GM21390 (cell line): ENCODE results near the gene A2ML1.
"Not testable (repeated sequence)": the region's sequence is repeated elsewhere in the genome, so short reads cannot be mapped to it uniquely, and the experiment has no call there.

Experiments
- ATAC-seq: cut with Tn5 transposase; IDR thresholded peaks from one replicate; pipeline ENCODE4 v1.9.1; 2021; ENCODE audit not compliant: unreplicated experiment

The A2ML1 gene

DNA sequence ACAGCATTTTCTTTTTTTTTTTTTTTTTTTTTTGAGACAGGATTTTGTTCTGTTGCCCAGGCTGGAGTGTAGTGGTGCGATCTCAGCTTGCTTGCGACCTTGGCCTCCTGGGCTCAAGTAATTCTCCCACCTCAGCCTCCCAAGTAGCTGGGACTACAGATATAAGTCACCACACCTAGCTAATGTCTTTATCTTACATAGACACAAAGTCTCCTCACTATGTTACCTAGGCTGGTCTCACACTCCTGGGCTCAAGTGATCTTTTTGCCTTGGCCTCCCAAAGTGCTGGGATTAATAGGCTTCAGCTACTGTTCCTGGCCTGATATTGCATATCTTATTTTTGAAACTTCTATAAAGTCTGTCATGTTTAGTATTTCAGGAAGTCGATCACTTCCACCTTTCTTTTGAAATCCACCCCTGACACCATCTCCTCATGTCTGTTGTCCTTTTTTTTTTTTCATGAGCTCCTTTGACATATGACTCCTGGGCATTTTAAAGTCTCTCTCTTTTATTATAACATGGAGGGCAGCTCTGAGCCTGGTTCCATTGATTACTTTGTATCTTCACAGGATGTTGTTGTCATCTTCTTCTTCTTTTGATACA, 5.9 kb upstream of the A2ML1 start:
- ATAC-seq: no peak

DNA sequence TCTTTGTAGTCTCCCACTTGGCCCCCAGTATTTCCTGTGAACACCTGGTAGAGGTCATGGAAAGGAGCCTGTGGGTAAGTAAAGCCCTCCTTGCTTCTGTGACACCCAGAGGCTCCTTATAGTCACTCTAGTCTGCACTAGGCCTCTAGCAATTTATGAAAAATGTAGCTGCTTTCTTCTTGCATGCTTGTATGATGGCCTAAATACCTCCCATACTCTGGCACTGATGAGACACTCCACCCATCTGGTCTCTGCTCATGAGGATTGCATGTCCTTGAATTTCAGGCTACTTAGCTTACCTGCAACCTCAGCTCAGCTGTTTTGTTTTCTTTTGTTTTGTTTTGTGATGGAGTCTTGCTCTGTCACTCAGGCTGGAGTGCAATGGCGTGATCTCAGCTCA, 4.6 kb upstream of the A2ML1 start:
- ATAC-seq: no peak

DNA sequence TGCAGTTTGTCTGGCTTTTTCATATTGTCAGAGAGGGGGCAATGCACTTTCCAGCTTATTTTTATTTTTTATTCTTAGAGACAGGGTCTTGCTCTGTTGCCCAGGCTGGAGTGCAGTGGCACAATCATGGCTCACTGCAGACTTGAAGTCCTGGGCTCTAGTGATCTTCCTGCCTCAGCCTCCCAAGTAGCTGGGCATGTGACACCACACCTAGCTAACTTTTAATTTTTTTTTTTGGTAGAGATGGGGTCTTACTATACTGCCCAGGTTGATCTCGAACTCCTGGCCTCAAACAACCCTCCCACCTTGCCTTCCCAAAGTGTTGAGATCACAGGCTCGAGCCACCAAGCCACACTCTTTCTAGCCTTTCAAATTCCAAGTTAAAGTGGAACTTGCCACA, 3.9 kb upstream of the A2ML1 start:
- no peak for ATAC-seq

DNA sequence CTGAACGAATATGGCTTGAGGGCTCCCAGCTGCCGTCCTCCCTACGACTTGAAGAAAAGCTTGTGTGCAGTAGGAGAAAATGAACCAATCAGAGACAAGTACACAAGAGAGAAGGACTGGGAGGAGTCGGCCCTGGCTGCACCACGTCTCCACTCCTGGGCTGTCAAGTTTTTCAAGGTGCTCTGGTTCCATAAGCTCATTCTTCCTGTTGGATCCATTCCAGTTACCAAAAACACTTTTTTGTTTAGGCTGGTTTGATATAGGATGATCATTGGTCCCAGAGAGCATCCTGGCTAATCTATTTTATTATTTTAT, 2.8 kb upstream of the A2ML1 start:
- ATAC-seq: no peak

DNA sequence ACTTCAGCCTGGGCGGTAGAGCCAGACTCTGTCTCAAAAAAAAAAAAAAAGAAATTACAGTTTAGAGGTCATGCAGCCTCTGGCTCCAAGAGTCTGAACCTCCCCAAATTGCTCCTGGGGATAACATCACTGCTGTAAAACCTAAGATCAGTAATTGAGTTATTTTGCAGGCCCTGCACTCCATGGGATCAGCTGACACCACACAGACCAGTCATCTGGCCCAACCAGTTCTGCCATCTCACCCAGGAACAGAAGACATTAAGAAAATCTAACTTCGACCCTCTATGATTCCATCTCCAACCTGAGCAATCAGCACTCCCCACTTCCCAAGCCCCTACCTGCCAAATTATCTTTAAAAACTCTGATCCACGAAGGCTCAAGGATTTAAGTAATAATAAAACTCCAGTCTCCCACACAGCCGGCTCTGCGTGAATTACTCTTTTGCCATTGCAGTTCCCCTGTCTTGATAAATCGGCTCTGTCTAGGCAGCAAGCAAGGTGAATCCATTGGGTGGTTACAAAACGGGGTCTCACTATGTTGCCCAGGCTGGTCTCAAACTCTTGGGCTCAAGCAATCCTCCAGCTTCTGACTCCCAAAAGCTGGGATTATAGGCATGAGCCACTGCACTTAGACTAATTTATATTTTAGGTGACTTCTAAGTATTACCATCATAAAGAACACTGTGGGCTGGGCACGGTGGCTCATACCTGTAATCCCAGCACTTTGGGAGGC, 1.6 kb upstream of the A2ML1 start:
- not testable (repeated sequence) for ATAC-seq

DNA sequence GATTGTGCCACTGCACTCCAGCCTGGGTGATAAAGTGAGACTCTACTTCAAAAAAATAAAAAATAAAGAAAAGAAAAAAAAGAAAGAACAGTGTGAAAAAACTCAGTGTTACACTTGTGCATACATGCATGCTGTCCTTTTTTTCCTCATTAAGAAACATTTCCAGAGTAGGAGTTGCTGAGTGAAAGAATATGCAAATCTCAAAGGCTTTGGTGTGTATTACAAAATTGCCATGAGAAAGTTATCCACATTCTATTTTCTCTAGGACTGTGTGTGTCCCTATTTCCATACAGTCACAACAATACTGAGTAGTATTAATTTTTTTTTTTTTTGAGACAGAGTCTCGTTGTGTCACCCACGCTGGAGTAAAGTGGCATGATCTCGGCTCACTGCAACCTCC, 830 bp upstream of the A2ML1 start:
- ATAC-seq: no peak

DNA sequence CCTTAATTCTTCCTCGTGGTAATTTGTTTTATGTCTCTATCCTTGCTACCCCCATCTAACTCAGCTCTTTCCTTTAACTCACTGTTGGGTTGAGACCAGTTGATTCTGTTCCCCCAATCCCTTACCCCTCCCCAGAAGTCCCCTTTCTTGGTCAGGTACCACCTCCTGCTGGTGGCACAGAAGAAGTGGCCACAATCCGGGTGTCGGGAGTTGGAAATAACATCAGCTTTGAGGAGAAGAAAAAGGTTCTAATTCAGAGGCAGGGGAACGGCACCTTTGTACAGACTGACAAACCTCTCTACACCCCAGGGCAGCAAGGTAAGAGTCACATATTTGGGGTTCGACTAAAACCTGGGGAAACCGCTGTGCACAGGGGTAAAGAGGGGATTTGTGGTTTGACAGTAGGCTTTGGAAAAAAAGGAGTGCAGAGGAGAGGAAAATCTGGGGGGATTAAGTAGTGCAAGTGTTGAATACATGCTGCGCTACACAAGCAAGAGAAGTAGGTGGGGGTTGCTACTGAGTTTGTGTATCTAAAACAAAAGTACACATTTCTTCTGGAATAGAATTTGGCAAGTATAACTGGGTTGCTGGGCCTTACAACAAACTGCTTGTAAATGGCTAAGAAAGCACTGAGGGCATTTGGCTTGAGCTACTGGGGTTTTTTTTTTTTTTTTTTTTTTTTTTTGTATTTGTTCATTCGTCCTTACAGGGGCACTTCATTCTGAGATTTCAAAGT, 1.3 kb downstream of the A2ML1 start:
- ATAC-seq: no peak

DNA sequence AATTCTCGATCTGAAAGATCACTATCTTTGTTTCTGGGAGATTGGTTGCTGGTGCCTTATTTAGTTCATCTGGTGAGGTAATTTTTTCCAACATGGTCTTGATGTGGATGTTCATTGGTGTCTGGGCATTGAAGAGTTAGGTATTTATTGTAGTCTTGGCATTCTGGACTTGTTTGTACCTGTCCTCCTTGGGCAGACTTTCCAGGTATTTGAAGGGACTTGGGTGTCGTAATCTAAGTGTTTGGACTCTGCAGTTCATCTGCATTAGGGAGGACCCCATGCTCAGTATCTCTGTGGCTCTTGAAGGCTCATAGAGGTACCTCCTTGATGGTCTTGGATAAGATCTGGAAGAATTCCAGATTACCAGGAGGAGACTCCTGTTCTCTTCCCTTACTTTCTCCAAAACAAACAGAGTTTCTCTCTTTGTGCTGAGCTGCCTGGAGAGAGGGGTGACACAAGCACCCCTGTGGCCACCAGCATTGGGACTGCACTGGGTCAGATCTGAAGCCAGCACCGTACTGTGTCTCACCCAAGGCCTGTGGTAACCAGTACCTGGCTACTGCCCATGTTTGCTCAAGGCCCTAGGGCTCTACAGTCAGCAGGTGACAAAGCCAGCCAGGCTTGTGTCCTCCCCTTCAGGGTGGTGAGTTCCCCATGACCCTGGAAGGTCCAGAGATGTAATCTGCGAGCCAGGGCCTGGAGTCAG, 5.3 kb downstream of the A2ML1 start:
- ATAC-seq: no peak

DNA sequence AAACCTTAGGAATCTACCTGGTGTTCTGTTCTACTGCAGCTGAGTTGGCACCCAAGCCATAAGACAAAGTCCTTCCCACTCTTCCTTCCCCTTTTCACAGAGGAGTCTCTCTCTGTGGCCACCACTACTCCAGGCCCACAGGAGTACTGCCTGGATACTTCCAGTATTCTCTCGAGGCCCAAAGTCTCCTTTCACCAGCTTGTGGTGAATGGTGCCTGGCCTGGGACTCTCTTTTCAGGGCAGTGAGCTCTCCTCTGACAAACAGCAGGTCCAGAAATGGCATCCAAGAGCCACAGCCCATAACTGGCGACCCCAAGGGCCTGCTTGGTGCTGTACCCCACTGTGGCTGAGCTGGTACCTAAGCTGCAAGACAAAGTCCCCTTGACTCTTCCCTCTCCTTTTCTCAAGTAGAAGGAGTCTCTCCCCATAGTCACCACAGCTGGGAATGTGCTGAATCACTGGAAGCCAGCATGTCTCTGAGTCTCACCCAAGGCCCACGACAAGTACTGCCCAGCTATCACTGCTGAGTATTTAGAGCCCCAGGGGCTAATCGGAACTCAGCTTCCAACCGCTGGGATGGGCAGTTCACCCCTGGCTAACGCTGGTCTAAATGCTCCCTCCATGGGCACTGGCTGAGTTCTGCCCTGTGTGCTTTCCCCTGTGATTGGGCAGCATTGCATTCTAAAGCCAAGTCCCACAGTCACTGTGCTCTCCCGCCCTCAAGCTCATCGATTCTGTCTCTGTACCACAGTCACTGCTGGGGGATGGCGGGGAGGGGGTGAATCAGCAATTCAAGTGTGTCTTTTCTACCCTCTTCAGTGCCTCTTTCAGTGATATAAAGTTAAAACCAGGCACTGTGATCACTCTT, 6.1 kb downstream of the A2ML1 start:
- no peak for ATAC-seq

DNA sequence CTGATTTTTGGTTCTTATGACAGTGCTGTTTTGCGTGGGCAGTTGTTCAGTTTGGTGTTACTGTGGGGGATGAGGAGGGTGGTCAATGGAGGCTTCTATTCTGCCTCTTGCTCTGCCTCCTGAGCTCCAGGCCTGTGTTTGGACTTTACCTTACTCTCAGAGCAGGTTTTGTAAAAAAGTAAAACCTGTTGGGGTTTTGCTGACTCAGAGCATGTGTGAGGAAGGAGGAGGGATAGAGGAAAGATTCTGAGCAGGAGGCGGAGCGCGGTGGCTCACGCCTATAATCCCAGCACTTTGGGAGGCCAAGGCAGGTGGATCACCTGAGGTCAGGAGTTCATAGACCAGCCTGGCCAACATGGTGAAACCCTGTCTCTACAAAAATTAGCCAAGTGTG, 6.7 kb downstream of the A2ML1 start:
- no peak for ATAC-seq

DNA sequence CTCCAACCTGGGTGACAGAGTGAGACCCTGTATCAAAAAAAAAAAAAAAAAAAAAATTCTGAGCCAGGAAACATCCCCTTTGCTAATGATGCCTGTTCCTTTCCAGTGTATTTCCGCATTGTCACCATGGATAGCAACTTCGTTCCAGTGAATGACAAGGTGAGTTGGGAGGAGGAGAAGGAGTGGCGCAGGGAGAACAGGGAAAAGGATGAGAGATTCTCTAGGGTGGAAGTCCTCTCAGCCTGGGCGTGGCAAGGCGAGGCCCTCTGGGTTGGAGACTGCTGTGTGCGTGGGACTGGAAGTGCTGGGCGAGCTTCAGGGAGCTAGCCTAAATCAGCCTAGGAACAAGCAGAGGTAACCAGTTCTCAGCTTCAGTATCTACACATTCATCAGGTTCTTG, 7.2 kb downstream of the A2ML1 start:
- no peak for ATAC-seq

DNA sequence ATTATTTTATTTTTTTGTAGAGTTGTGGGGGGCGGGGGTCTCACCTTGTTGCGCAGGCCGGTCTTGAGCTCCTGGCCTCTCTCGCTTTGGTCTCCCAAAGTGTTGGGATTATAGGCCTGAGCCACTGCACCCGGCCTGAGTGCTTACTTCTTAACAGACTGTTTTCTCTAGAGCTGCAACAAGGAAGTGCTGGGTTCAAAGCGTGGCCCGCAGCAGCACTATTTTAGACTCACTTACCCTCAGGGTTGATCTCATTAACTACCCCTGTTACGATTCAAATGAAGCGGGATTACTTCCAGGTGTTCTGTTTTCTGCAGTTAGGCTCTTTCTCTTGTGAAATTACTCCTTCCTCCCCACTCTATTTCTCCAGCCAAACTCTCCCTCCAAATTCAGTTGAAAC, 8.7 kb downstream of the A2ML1 start:
- ATAC-seq: no peak

DNA sequence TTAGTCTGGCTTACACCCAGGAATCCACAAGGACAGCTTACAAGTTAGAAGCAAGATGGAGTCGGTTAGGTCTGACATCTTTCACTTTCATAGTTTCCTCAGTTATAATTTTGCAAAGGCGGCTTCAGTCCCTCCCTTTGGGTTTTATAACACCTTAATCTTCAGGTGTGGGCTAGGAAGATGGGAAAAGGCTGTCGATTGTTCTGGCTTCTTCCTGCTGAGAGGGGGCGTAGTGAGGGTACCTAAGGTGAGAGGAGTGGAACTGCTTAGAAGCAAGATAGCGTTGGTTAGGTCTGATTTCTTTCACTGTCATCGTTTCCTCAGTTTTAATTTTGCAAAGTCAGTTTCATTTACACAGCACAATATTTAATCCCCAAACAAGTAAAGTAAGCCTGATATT, 10.1 kb downstream of the A2ML1 start:
- no peak for ATAC-seq

DNA sequence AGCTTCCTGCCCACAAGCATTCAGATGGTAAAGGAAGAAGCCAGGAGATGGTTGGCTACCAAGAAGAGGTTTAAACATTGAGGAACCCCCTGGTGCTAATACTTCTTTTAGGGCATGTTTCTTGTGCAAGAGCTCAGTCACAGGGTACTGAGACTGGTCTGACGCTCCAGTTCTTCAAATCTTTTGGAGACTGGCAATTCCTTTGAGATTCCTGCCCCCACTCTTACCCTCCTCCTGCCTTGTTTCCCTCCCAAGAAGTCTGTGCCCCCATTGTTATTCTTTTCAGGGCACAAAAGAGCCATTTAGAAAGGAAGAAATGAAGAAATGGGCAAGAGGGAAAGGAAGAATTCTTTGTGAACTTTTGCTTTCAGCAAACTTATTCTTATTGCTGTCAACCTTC, 11.8 kb downstream of the A2ML1 start:
- no peak for ATAC-seq

DNA sequence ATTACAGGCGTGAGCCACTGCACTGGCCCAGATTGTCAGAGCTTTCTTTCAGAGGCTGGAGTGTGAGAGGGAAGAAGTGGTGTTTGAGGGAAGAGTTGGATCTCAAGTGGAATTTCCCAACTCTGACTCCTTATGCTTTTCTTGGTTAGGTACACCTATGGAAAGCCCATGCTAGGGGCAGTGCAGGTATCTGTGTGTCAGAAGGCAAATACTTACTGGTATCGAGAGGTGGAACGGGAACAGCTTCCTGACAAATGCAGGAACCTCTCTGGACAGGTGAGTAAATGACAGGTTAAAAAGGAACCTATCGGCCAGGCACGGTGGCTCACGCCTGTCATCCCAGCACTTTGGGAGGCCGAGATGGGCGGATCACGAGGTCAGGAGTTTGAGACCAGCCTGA, 14.9 kb downstream of the A2ML1 start:
- ATAC-seq: no peak

DNA sequence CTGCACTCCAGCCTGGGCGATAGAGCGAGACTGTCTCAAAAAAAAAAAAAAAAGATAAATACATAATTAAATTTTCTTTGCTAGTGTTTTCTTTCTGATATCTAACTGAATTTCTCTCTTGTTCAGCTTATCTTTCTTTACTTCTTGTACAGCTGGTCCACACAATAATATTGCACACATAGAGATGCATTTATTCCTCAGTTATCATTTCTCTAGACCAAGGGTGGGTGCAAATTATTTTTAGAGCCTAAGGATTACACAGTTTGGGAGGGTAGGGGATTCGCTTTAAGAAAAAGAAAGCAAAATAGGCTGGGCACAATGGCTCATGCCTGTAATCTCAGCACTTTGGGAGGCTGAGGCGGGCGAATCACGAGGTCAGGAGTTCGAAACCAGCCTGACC, 17.9 kb downstream of the A2ML1 start:
- ATAC-seq: no peak

DNA sequence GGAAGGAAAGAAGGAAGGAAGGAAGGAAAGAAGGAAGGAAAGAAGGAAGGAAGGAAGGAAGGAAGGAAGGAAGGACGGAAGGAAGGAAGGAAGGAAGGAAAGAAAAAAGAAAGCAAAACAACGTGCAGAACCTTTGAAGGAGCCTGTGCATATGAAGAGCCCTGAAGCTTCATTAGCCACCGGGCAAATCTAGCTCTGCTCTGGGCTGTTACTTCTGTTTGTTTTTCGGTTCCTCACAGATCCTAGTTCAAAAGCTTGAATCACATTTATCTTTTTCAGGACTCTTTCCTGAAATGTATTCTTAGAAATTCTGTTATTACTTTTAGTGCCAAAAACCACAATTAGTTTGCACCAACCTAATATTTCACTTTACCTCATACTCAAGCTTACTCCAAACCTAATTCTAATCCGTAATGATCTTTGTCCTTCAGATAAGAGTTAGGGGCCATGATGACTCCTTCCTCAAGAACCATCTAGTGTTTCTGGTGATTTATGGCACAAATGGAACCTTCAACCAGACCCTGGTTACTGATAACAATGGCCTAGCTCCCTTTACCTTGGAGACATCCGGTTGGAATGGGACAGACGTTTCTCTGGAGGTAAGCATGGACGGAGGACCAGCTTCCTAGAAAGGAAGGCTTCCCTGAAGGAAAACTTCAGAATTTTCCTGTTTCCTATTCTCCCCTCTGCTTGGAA, 18.7 kb downstream of the A2ML1 start:
- ATAC-seq: no peak

DNA sequence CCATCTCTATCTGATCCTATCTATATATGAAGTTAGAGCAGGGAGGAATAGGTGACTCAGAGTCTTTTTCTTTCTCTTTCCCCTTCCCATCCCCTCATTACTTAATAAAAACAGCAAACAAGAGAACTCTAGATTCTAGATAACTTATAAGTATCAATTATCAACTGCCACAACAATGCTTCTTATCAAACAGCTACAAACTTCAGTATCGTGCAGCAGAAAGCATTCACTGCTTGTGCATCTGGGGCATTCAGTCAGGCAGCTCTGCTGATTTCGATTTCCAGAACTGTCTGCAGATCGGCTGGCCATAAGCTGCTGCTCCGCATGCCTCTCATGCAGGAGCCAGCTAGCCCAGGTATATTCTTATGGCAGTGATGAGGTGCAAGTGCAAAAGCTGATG, 19.4 kb downstream of the A2ML1 start:
- no peak for ATAC-seq

DNA sequence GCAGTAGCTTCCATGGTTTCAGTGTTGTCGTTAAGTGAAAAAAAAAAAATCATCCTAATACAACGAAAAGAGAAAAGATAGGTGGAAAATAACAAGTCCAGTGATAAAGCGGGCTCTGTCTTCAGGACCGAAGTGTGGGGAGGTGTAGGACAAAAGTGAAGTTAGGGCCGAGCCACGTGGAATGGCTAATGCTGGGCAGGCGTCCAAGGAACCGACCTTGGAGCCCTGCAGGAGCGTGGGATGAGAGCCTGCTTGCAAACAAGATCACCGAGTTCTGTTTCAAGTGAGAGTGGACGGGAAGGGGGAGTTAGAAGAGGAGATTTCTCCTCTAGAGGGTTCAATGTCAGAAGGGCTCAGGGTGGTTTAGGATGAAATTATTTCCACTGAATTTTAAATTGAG, 22.2 kb downstream of the A2ML1 start:
- ATAC-seq: no peak

DNA sequence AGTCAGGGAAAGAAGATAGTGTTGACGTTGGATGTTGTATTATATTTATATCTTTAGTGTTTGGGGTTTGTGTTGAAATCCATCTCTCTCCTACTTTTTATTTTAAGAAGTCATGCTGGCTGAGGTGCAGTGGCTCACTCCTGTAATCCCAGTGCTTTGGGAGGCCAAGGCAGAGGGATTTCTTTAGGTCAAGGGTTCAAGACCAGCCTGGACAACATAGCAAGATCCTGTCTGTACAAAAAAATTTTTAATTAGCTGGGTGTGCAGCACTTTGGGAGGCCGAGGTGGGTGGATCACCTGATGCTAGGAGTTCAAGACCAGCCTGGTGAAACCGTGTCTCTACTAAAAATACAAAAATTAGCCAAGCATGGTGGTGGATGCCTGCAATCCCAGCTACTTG, 23.9 kb downstream of the A2ML1 start:
- no peak for ATAC-seq
